Activated naive CD4-positive, alpha-beta T cell treated with anti-CD3 and anti-CD28 coated beads, Interleukin-2, amount 50 U/mL, for 24 hours (primary cell): ENCODE measurements around the gene TTK.
"Not testable (repeated sequence)": the region's sequence is repeated elsewhere in the genome, so short reads cannot be mapped to it uniquely, and the experiment has no call there.

Experiments
- H3K27ac Mint-ChIP-seq: one replicate; pipeline ENCODE4 v1.8.0; 2021; ENCODE audit warnings: mild to moderate bottlenecking, mixed read lengths
- H3K27me3 Mint-ChIP-seq: one replicate; pipeline ENCODE4 v1.8.0; 2021; ENCODE audit warnings: mixed read lengths
- H3K36me3 Mint-ChIP-seq: one replicate; pipeline ENCODE4 v1.8.0; 2021; ENCODE audit warnings: mixed read lengths
- H3K4me1 Mint-ChIP-seq: one replicate; pipeline ENCODE4 v1.8.0; 2021; ENCODE audit warnings: mixed read lengths
- H3K4me3 Mint-ChIP-seq: one replicate; pipeline ENCODE4 v1.8.0; 2021; ENCODE audit warnings: mild to moderate bottlenecking, mixed read lengths
- H3K9me3 Mint-ChIP-seq: one replicate; pipeline ENCODE4 v1.8.0; 2021; ENCODE audit warnings: mixed read lengths

TTK gene

GRCh38 chr6:80006541-80006940 lies 2.1 kb downstream of the TTK start:
- H3K27ac Mint-ChIP-seq = no peak overlapping the region
- H3K36me3 Mint-ChIP-seq = no peaks in the 10 kb centered on the region
- peaks cover 5% of the 10 kb centered on the region for H3K4me1 Mint-ChIP-seq
- H3K4me3 Mint-ChIP-seq = no peak overlapping the region
- H3K27me3 Mint-ChIP-seq = no peaks in the 10 kb centered on the region
- no peaks in the 10 kb centered on the region for H3K9me3 Mint-ChIP-seq

- Mint-ChIP-seq H3K4me3 (no peak overlapping the region), H3K27me3 (no peaks in the 10 kb centered on the region), H3K4me1 (no peaks in the 10 kb centered on the region), H3K27ac (no peak overlapping the region), H3K9me3 (no peaks in the 10 kb centered on the region), H3K36me3 (no peaks in the 10 kb centered on the region)
These were observed 5.1 kb downstream of the TTK start for GRCh38 chr6:80009531-80009930.

- H3K9me3 Mint-ChIP-seq = no peaks in the 10 kb centered on the region
- no peaks in the 10 kb centered on the region for H3K27me3 Mint-ChIP-seq
- no peak overlapping the region for H3K4me3 Mint-ChIP-seq
- no peak overlapping the region for H3K27ac Mint-ChIP-seq
- no peaks in the 10 kb centered on the region for H3K36me3 Mint-ChIP-seq
- no peaks in the 10 kb centered on the region for H3K4me1 Mint-ChIP-seq
These were observed 5.8 kb downstream of the TTK start for GRCh38 chr6:80010288-80010687.

DNA sequence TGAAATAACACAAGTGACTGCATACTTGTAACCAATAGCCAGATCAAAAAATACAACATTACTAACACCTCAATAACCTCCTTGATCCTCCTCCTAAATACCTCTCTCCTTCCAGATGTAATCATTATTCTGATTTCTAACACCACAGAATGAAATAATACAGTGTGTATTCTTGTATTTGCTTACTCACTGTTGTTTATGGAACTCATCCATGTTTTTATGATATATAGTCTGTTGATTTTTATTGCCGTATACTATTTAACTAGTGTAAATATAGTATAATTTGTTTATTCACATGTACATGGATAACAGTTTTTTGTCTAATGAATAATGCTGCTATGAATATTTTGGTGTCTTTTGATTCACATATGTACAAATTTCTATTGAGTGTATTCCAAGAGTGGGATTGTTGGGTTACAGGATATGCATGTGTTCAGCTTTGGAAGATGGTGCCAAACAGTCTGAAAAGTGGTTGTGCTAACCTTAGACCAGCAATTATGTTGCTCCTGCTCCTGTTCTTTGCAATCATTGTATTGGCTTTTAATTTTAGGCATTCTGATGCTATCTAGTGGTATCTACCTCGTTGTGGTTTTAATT lies 11.5 kb downstream of the TTK start:
- no peaks in the 10 kb centered on the region for H3K9me3 Mint-ChIP-seq
- no peak overlapping the region for H3K4me3 Mint-ChIP-seq
- no peaks in the 10 kb centered on the region for H3K36me3 Mint-ChIP-seq
- no peaks in the 10 kb centered on the region for H3K4me1 Mint-ChIP-seq
- no peaks in the 10 kb centered on the region for H3K27me3 Mint-ChIP-seq
- no peak overlapping the region for H3K27ac Mint-ChIP-seq

GRCh38 chr6:80020381-80021120 lies 16.1 kb downstream of the TTK start:
- no peak overlapping the region for H3K27ac Mint-ChIP-seq
- H3K4me3 Mint-ChIP-seq = no peak overlapping the region
- H3K36me3 Mint-ChIP-seq = no peaks in the 10 kb centered on the region
- H3K9me3 Mint-ChIP-seq = no peaks in the 10 kb centered on the region
- no peaks in the 10 kb centered on the region for H3K4me1 Mint-ChIP-seq
- H3K27me3 Mint-ChIP-seq = no peaks in the 10 kb centered on the region

GRCh38 chr6:80021131-80021530 lies 16.7 kb downstream of the TTK start:
- H3K4me1 Mint-ChIP-seq = no peaks in the 10 kb centered on the region
- no peaks in the 10 kb centered on the region for H3K27me3 Mint-ChIP-seq
- no peak overlapping the region for H3K27ac Mint-ChIP-seq
- H3K36me3 Mint-ChIP-seq = no peaks in the 10 kb centered on the region
- H3K9me3 Mint-ChIP-seq = no peaks in the 10 kb centered on the region
- no peak overlapping the region for H3K4me3 Mint-ChIP-seq

DNA sequence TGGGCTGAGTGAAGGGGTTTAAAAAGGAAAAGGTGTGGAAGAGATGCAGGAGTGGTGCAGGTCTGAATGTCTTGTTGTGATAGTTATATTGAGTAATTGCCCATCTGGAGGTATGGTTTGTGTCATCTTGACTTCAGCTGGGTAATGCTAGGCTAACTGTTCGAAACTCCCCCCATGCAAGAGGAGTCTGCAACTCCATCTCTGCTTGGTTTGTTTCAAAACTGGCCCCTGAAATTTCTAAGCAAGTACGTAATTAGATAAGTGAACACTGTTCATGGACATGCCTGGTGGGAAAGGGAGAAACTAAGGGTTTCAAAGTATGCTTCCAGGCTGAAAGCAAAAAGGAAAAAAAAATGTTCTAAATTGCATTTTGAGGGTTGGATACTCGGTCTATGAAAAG lies 17.1 kb downstream of the TTK start:
- Mint-ChIP-seq H3K27ac (no peak overlapping the region), H3K27me3 (no peaks in the 10 kb centered on the region), H3K4me3 (no peak overlapping the region), H3K4me1 (no peaks in the 10 kb centered on the region), H3K9me3 (no peaks in the 10 kb centered on the region), H3K36me3 (no peaks in the 10 kb centered on the region)

- Mint-ChIP-seq H3K9me3 (no peaks in the 10 kb centered on the region), H3K4me3 (no peak overlapping the region), H3K27ac (no peak overlapping the region), H3K36me3 (no peaks in the 10 kb centered on the region), H3K27me3 (no peaks in the 10 kb centered on the region), H3K4me1 (no peaks in the 10 kb centered on the region)
These were observed 18.4 kb downstream of the TTK start for GRCh38 chr6:80022803-80023202.

- Mint-ChIP-seq H3K36me3 (no peaks in the 10 kb centered on the region), H3K4me3 (no peak overlapping the region), H3K27me3 (no peaks in the 10 kb centered on the region), H3K4me1 (no peaks in the 10 kb centered on the region), H3K9me3 (no peaks in the 10 kb centered on the region), H3K27ac (no peak overlapping the region)
These were observed 24.1 kb downstream of the TTK start for GRCh38 chr6:80028589-80028988.

GRCh38 chr6:80029470-80029869 lies 25.0 kb downstream of the TTK start:
- no peak overlapping the region for H3K4me3 Mint-ChIP-seq
- H3K36me3 Mint-ChIP-seq = no peaks in the 10 kb centered on the region
- H3K9me3 Mint-ChIP-seq = no peaks in the 10 kb centered on the region
- H3K4me1 Mint-ChIP-seq = no peaks in the 10 kb centered on the region
- no peaks in the 10 kb centered on the region for H3K27me3 Mint-ChIP-seq
- H3K27ac Mint-ChIP-seq = peak overlapping the region; percentile 30

DNA sequence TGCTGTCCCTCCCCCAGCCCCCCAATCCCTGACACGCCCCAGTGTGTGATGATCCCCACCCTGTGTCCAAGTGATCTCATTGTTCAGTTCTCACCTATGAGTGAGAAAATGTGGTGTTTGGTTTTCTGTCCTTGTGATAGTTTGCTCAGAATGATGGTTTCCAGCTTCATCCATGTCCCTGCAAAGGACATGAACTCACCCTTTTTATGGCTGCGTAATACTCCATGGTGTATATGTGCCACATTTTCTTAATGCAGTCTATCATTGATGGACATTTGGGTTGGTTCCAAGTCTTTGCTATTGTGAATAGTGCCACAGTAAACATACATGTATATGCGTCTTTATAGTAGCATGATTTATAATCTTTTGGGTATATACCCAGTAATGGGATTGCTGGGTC lies 43.8 kb downstream of the TTK start:
- H3K4me3 Mint-ChIP-seq, H3K36me3 Mint-ChIP-seq, H3K27me3 Mint-ChIP-seq, H3K27ac Mint-ChIP-seq, H3K4me1 Mint-ChIP-seq, H3K9me3 Mint-ChIP-seq: not testable (repeated sequence)

DNA sequence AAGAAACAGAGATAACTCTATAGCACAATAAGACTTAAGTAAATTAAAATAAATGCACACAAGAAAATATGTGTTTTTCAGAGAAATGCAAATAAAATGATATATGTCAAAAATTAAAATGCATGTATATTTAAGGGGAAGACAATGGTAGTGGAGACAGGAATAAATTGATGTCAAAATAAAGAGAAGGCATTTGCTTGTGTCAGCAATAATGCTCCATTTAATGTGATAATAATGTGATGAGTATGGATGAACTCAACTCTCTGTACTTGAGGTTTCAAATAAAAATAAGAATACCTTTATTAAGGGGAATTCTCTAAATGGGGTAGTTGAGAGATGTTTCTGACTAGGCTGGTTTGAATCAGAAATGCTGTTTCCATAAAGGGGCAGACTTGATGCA lies 56.3 kb downstream of the TTK start:
- peaks cover 1% of the 10 kb centered on the region for H3K27me3 Mint-ChIP-seq
- H3K27ac Mint-ChIP-seq = no peak overlapping the region
- H3K4me3 Mint-ChIP-seq = no peak overlapping the region
- H3K9me3 Mint-ChIP-seq = no peaks in the 10 kb centered on the region
- H3K4me1 Mint-ChIP-seq = no peaks in the 10 kb centered on the region
- H3K36me3 Mint-ChIP-seq = no peaks in the 10 kb centered on the region

DNA sequence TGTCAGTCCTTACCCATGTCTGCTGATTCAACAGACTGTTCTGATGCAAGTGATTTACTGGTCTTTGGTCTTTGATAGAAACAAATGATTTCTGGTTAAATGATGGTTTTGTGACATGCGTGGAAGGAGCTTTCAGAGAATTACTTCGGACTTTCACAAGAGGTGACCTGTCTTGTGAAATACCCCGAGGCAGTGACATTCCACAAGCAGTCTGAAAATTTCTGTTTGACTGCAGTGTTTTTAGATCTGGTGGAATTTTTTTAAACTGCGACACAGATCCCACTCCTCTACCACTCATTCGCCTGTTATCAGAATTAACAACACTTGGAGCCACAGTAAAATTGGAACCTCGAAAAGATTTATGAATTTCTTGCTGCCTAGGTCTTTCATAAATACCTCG lies 63.7 kb downstream of the TTK start:
- H3K9me3 Mint-ChIP-seq, H3K4me3 Mint-ChIP-seq, H3K27ac Mint-ChIP-seq, H3K27me3 Mint-ChIP-seq, H3K4me1 Mint-ChIP-seq, H3K36me3 Mint-ChIP-seq: not testable (repeated sequence)

DNA sequence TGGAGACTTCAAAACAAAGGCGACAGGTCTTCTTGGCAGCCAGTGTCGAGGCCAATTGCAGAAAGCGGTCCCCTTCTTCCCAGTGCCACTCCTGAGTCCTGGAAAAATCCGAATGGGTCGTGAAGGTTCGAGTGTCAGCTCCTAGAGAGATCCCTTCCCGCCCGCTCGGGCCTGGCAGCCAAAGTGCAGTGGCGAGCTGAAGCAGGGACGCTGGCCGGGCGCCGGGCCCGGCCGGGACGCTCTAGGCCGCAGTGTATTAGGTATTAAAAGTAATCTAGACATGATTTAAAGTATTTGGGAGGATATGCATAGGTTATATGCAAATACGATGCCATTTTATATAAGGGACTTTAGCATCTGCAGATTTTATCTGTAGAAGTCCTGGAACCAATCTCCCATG lies 66.0 kb downstream of the TTK start:
- H3K4me3 Mint-ChIP-seq, H3K27ac Mint-ChIP-seq, H3K4me1 Mint-ChIP-seq, H3K27me3 Mint-ChIP-seq, H3K9me3 Mint-ChIP-seq, H3K36me3 Mint-ChIP-seq: not testable (repeated sequence)

DNA sequence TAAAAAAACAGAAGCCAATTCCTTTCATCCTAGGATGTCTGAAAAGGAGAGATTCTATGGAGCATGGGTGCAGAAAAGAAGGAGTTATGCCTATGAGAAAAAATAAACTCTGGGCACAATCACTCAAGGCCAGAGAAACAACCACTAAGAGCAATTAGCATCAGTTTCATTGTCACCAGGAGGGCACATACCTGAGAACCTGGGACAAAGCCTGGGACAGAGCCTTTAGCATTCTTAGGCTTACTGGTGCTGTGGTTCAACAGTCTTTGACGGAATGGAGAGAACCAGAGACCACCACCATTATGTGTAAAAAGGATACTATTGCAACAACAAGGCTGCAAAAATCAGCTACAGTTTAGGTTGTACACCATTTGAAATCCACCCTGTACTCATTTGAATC lies 72.6 kb downstream of the TTK start:
- peaks cover 5% of the 10 kb centered on the region for H3K9me3 Mint-ChIP-seq
- no peak overlapping the region for H3K27ac Mint-ChIP-seq
- no peaks in the 10 kb centered on the region for H3K36me3 Mint-ChIP-seq
- no peak overlapping the region for H3K4me3 Mint-ChIP-seq
- peaks cover 3% of the 10 kb centered on the region for H3K27me3 Mint-ChIP-seq
- H3K4me1 Mint-ChIP-seq = no peaks in the 10 kb centered on the region

GRCh38 chr6:80088637-80089036 lies 84.2 kb downstream of the TTK start:
- Mint-ChIP-seq H3K36me3 (no peaks in the 10 kb centered on the region), H3K4me1 (no peaks in the 10 kb centered on the region), H3K4me3 (no peak overlapping the region), H3K27me3 (no peaks in the 10 kb centered on the region), H3K9me3 (no peaks in the 10 kb centered on the region), H3K27ac (no peak overlapping the region)

- no peaks in the 10 kb centered on the region for H3K9me3 Mint-ChIP-seq
- no peaks in the 10 kb centered on the region for H3K27me3 Mint-ChIP-seq
- no peaks in the 10 kb centered on the region for H3K36me3 Mint-ChIP-seq
- H3K4me1 Mint-ChIP-seq = peaks cover 6% of the 10 kb centered on the region
- no peak overlapping the region for H3K27ac Mint-ChIP-seq
- no peak overlapping the region for H3K4me3 Mint-ChIP-seq
These were observed 87.1 kb downstream of the TTK start for GRCh38 chr6:80091506-80091905.
